ENCODE results near the gene NAB1.
"Not testable (repeated sequence)": the region's sequence is repeated elsewhere in the genome, so short reads cannot be mapped to it uniquely, and the experiment has no call there.

NAB1 gene

GRCh38 chr2:190677255-190677654 is 28.4 kb downstream of the NAB1 start:
- no peak for DNase-seq

GRCh38 chr2:190678444-190679162 is 29.7 kb downstream of the NAB1 start:
- DNase-seq = no peak

DNA sequence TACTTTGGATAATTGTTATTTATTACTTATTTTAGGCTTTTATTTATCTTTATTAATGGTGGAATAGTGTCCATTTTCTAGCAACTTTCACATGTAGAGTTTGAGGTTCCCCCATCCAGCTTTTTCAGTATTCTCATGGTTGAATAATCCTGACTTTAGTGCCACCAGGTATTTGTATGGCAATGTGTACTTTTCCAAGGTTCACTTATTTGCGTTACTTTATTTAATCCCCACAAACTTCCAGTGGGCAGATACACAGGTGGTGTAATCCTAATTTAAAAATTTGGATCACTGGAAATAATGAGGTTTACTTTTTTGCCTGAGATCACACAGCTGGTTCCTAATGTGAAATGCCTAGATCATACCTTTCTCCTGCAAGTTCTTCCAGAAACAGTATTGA is 30.5 kb downstream of the NAB1 start:
- no peak for DNase-seq

DNA sequence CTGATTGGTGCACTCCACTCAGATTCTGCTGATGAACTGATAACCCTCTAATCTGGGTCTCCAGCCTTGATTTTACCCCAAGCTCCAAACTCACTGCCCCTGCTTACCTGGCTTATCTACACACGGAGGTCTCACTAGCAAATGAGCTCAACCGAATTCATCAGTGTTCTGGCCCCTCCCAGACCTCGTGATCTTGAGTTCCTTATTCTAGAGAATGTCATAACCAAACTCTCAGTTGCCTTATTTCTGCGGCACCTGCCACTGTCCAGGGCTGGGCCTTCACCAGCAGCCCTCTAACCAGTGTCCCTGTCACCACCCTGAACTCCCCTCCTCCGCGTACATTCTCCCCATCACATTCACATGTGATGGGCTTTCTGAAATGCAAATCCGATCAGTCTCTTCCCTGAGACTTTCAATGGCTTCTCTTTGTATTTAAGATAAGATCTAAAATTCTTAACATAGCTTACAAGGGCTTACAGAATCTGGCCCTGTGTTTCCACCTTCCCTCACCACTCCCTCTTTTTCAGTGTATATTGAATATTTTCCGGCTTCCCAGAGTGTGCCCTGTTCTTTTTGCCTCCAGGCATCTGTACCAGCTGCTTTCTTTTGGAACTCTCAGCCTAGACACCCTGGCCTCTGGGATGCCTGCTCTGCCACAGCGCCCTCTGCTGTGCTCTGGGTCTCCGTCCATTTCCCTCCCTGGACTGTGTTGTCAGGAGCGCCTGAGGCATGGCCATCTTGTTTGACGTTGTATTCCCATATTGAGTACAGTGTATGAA is 31.1 kb downstream of the NAB1 start:
- DNase-seq = no peak

GRCh38 chr2:190682168-190682567 is 33.3 kb downstream of the NAB1 start:
- no peak for DNase-seq

- peak; percentile 5 for DNase-seq
These were observed 34.9 kb downstream of the NAB1 start for GRCh38 chr2:190683802-190684201.

GRCh38 chr2:190684931-190685330 is 36.0 kb downstream of the NAB1 start:
- no peak for DNase-seq

DNA sequence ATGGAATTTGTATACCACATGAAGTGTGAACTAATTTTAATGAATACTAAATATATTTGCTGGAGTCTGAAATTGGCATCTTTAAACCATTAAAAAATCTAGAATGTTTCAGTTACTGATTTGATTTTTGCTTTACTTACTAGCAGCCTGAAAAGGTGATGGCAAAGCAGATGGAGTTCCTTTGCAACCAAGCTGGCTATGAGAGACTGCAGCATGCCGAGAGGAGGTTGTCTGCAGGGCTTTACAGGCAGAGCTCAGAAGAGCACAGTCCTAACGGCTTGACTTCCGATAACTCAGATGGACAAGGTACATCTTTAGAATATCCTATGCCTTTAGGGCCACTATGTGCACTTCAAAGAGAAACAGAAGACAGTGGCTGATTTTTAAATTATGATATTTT is 36.5 kb downstream of the NAB1 start:
- DNase-seq = no peak

- DNase-seq = no peak
These were observed 44.8 kb downstream of the NAB1 start for GRCh38 chr2:190693533-190694232.

DNA sequence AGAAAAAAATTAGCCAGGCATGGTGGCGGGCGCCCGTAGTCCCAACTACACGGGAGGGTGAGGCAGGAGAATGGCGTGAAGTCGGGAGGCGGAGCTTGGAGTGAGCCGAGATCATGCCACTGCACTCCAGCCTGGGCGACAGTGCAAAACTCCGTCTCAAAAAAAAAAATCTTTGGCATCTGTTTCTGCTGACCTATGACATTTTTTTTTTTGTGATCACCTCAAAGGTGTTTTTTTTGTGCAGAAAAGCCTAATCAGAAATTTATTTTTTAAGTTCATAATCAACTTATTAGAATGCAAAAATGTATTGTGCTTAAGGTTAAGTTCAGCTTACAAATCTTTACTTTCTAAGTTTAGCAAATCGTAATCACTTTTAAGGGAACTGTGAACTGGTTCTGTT is 45.6 kb downstream of the NAB1 start:
- no peak for DNase-seq

DNA sequence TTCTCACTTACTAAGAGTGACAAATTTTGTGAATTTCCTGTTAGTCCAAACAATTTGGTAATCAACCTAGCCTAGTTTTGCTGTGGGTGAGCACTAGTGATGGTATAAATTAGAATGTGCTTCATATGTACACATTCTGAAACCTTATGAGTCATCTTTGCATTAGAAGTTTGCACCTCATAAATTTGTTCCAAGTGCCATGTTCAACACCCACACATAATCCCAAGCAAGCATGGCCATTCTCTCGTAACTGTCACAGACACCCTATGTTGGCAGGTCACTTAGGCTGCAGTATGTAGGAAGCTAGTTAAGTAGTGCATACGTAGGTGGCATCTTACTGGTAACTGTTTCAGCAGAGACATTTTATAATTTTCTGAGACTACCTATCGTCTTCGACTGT is 46.9 kb downstream of the NAB1 start:
- no peak for DNase-seq

GRCh38 chr2:190696792-190697398 is 48.0 kb downstream of the NAB1 start:
- no peak for DNase-seq

DNA sequence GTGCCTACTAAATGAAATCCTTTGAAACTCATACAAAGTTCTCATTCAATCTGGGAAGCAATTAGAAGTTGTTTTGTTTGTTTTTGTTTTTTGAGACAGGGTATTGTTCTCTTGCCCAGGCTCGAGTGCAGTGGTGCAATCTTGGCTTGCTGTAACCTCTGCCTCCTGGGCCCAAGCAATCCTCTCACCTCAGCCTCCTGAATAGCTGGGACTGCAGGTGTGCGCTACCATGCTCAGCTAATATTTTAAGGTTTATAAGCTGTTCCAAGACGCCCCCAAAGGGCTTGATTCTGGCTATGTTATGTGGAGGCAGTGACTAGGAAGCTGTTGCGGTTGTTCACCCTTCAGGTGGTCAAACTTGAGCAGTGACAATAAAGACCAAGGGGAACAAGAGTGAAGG is 48.5 kb downstream of the NAB1 start:
- DNase-seq = no peak

GRCh38 chr2:190698895-190699294 is 50.0 kb downstream of the NAB1 start:
- no peak for DNase-seq

DNA sequence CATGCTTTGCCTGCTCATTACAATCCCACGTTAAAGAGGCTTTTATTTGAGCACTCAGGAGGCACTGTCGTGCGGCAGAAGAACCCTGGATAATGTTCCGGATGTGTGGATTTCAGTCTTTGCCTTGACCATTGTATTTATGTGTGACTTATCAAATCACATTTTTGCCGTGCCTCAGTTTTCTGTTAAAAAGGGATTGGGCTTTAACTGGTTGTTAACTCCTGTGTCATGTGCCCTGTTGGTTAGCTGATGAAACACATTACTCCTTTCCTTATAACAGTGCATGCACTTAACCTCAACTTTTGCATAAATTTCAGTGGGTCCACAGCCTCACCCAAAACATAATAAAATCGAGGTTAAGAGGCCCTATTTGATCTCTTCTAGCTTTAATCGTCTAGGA is 52.7 kb downstream of the NAB1 start:
- DNase-seq = no peak

GRCh38 chr2:190705280-190705679 is 56.4 kb downstream of the NAB1 start:
- no peak for DNase-seq

- DNase-seq = no peak
These were observed 58.8 kb downstream of the NAB1 start for GRCh38 chr2:190707726-190708125.

- not testable (repeated sequence) for DNase-seq
These were observed 59.8 kb downstream of the NAB1 start for GRCh38 chr2:190708650-190709049.

GRCh38 chr2:190711069-190711468 is 62.2 kb downstream of the NAB1 start:
- DNase-seq = no peak

- no peak for DNase-seq
These were observed 64.6 kb downstream of the NAB1 start for GRCh38 chr2:190713471-190713870.

DNA sequence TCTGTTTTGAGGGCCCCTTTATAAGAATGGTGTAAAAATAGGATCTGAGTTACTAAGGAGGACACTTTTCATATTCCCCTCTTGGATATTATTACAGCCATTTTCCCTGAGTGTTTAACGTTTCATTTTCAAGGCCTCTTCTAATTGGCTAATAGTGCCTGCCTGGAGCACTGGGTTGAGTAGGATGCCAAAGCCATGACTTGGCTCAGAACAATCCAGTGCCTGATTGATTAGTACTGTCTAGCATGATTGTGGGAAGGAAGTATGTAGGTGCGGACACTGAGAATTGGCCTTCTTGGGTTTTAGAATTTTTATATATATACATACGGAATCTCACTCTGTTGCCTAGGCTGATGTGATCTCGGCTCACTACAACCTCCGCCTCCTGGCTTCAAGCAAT is 66.1 kb downstream of the NAB1 start:
- DNase-seq = no peak

- no peak for DNase-seq
These were observed 67.4 kb downstream of the NAB1 start for GRCh38 chr2:190716176-190716807.

GRCh38 chr2:190717306-190717705 is 68.4 kb downstream of the NAB1 start:
- DNase-seq = no peak

Measured in NCI-H774 (cell line).